H1 (cell line): ENCODE results near the gene PRKD1. TPM values are rescaled to one million over a fixed set of nuclear protein-coding genes. Genes with fewer than 3 reads are reported as not detected.

ENCODE experiments used
- CTCF ChIA-PET: fragments of 300-600 bp; sonication (Branson Sonifier 250); formaldehyde crosslinking; loops from one replicate; lab custom pipeline; 2021; ENCODE audit not compliant: partially characterized antibody; lab: Charles Lee
- POLR2A ChIA-PET: fragments of 300-600 bp; sonication (Branson Sonifier 250); formaldehyde crosslinking; loops from one replicate; lab custom pipeline; 2021; ENCODE audit warnings: inconsistent platforms; ENCODE audit not compliant: partially characterized antibody; lab: Charles Lee
- DNase-seq, 2 experiments: peaks; one replicate each; pipeline versions ENCODE4 v3.0.0 to v3.0.0-alpha.2; 2010 to 2022; ENCODE audit warnings: low spot score in 2 of 2, low read depth in 1 of 2, mixed read lengths in 1 of 2
- FAIRE-seq: peaks from 2 replicates; lab custom pipeline; 2011; peaks lifted over from hg19 to GRCh38; lab: Jason Lieb, UNC
- H2AFZ ChIP-seq: 2 replicates; pipeline ENCODE4 v1.8.1; 2012; ENCODE audit warnings: low read length, inconsistent platforms
- H2AK5ac ChIP-seq: 2 replicates; pipeline ENCODE4 v1.6.1; 2013; ENCODE audit warnings: low read depth, low read length
- H2BK120ac ChIP-seq: replicated peaks from 2 replicates; pipeline ENCODE3; 2013; ENCODE audit warnings: low read depth, low read length, inconsistent platforms
- H2BK12ac ChIP-seq: 2 replicates; pipeline ENCODE4 v1.6.1; 2013; ENCODE audit warnings: low read depth, low read length
- H2BK15ac ChIP-seq: 2 replicates; pipeline ENCODE4 v1.6.1; 2013; ENCODE audit warnings: low read length
- H2BK20ac ChIP-seq: 2 replicates; pipeline ENCODE4 v1.6.1; 2013; ENCODE audit warnings: low read length
- H2BK5ac ChIP-seq: 2 replicates; pipeline ENCODE4 v1.6.1; 2013; ENCODE audit warnings: low read depth, low read length
- H3K14ac ChIP-seq: 2 replicates; pipeline ENCODE4 v1.6.1; 2013; ENCODE audit warnings: inconsistent platforms; ENCODE audit not compliant: insufficient read length
- H3K18ac ChIP-seq: 2 replicates; pipeline ENCODE4 v1.6.1; 2013; ENCODE audit warnings: low read length; ENCODE audit errors: extremely low read depth
- H3K23ac ChIP-seq: 2 replicates; pipeline ENCODE4 v1.6.1; 2013; ENCODE audit warnings: inconsistent platforms; ENCODE audit not compliant: insufficient read length
- H3K23me2 ChIP-seq: 2 replicates; pipeline ENCODE4 v1.6.1; 2013; ENCODE audit warnings: low read depth, low read length
- H3K27ac ChIP-seq: 2 replicates; pipeline ENCODE4 v1.6.1; 2011; ENCODE audit warnings: low read depth, low read length, inconsistent platforms
- H3K27me3 ChIP-seq, 4 experiments: replicated peaks in 1 of 4; 1 replicate in 1 of 4; 2 replicates in 3 of 4; pipeline versions ENCODE4 v1.6.1 to v1.8.1; 2011 to 2013; ENCODE audit warnings: low read length in 3 of 4, mild to moderate bottlenecking in 3 of 4, inconsistent platforms in 2 of 4, mixed read lengths in 2 of 4, moderate library complexity in 1 of 4; ENCODE audit not compliant: control insufficient read depth in 3 of 4, insufficient read depth in 3 of 4; ENCODE audit errors: extremely low read depth in 1 of 4
- H3K36me3 ChIP-seq, 4 experiments: 2 replicates each; pipeline versions ENCODE4 v1.6.1 to v1.8.1; 2011 to 2013; ENCODE audit warnings: mild to moderate bottlenecking in 4 of 4, low read length in 3 of 4, moderate library complexity in 2 of 4, control low read depth in 1 of 4, inconsistent platforms in 1 of 4; ENCODE audit not compliant: insufficient read depth in 4 of 4, control insufficient read depth in 2 of 4
- H3K4ac ChIP-seq: replicated peaks from 2 replicates; pipeline ENCODE3; 2013; ENCODE audit warnings: low read length, low read depth, mixed read lengths, inconsistent platforms; ENCODE audit not compliant: insufficient read length
- H3K4me1 ChIP-seq, 4 experiments: replicated peaks in 1 of 4; 1 replicate in 1 of 4; 2 replicates in 3 of 4; pipeline versions ENCODE4 v1.6.1 to v1.8.1; 2011 to 2013; ENCODE audit warnings: low read length in 3 of 4, inconsistent platforms in 2 of 4, mixed read lengths in 1 of 4; ENCODE audit not compliant: insufficient read depth in 4 of 4, control insufficient read depth in 3 of 4
- H3K4me2 ChIP-seq, 2 experiments: 2 replicates each; pipeline versions ENCODE4 v1.6.1 to v1.8.1; 2011 to 2013; ENCODE audit warnings: low read depth in 2 of 2, low read length in 2 of 2, control low read depth in 1 of 2, inconsistent platforms in 1 of 2, mild to moderate bottlenecking in 1 of 2; ENCODE audit not compliant: insufficient read depth in 1 of 2
- H3K4me3 ChIP-seq, 4 experiments: fragments of 200-600, 300-600 bp in 1 of 4; sonication (generic), shearing (Covaris generic), sonication (Bioruptor Twin) in 1 of 4; 2 replicates each; pipeline versions ENCODE4 v1.5.1 to v1.8.1; 2011 to 2016; ENCODE audit warnings: low read length in 4 of 4, low read depth in 3 of 4, control low read depth in 2 of 4, inconsistent platforms in 2 of 4, mild to moderate bottlenecking in 2 of 4, mixed read lengths in 1 of 4, moderate library complexity in 1 of 4; ENCODE audit not compliant: insufficient read depth in 2 of 4; ENCODE audit errors: extremely low read depth in 1 of 4
- H3K56ac ChIP-seq: replicated peaks from 2 replicates; pipeline ENCODE3; 2013; ENCODE audit warnings: low read depth, mild to moderate bottlenecking, mixed read lengths, low read length, inconsistent platforms; ENCODE audit not compliant: insufficient read length
- H3K79me1 ChIP-seq: 2 replicates; pipeline ENCODE4 v1.6.1; 2013; ENCODE audit warnings: low read depth, low read length, control low read depth
- H3K79me2 ChIP-seq, 2 experiments: 2 replicates each; pipeline versions ENCODE4 v1.6.1 to v1.8.1; 2012 to 2013; ENCODE audit warnings: low read length in 2 of 2, mild to moderate bottlenecking in 2 of 2, inconsistent platforms in 1 of 2; ENCODE audit not compliant: insufficient read depth in 2 of 2, control insufficient read depth in 1 of 2
- H3K9ac ChIP-seq, 4 experiments: replicated peaks in 1 of 4; 1 replicate in 1 of 4; 2 replicates in 3 of 4; pipeline versions ENCODE4 v1.6.1 to v1.8.1; 2011 to 2013; ENCODE audit warnings: low read depth in 3 of 4, low read length in 3 of 4, control low read depth in 2 of 4, mild to moderate bottlenecking in 2 of 4, moderate library complexity in 2 of 4, inconsistent platforms in 1 of 4; ENCODE audit errors: extremely low read depth in 1 of 4
- H3K9me3 ChIP-seq, 2 experiments: 2 replicates each; pipeline versions ENCODE4 v1.6.1 to v1.8.1; 2012 to 2013; ENCODE audit warnings: mild to moderate bottlenecking in 2 of 2, moderate library complexity in 2 of 2, control low read depth in 1 of 2, inconsistent platforms in 1 of 2, low read depth in 1 of 2, low read length in 1 of 2, mixed read lengths in 1 of 2; ENCODE audit not compliant: insufficient read depth in 2 of 2
- H4K20me1 ChIP-seq, 2 experiments: replicated peaks in 1 of 2; 2 replicates each; pipeline versions ENCODE3 to v1.8.1; 2011 to 2013; ENCODE audit warnings: inconsistent platforms in 2 of 2, low read length in 2 of 2, mild to moderate bottlenecking in 1 of 2; ENCODE audit not compliant: insufficient read depth in 2 of 2, control insufficient read depth in 1 of 2
- H4K5ac ChIP-seq: 2 replicates; pipeline ENCODE4 v1.6.1; 2013; ENCODE audit warnings: low read length, low read depth, mixed read lengths, inconsistent platforms; ENCODE audit not compliant: insufficient read length
- H4K8ac ChIP-seq: 2 replicates; pipeline ENCODE4 v1.8.0; 2013; ENCODE audit warnings: mild to moderate bottlenecking, moderate library complexity, low read length, inconsistent platforms; ENCODE audit not compliant: insufficient read depth; ENCODE audit errors: extremely low read depth
- H4K91ac ChIP-seq: replicated peaks from 2 replicates; pipeline ENCODE3; 2013; ENCODE audit warnings: low read length, mixed read lengths, inconsistent platforms; ENCODE audit not compliant: insufficient read length
- BACH1 ChIP-seq: IDR thresholded peaks from 2 replicates; pipeline ENCODE4 v1.6.1; 2012; ENCODE audit warnings: low read length, improper control_type of control experiment
- BRCA1 ChIP-seq: IDR thresholded peaks from 2 replicates; pipeline ENCODE4 v1.6.1; 2012; ENCODE audit warnings: low read depth, low read length, improper control_type of control experiment
- CBX5 ChIP-seq: fragments of 300-800, 300-1000 bp; sonication (generic); IDR thresholded peaks from 2 replicates; pipeline ENCODE4 v1.7.1; 2016; ENCODE audit warnings: antibody characterized with exemption, low read length, low read depth
- CEBPB ChIP-seq: IDR thresholded peaks from 2 replicates; pipeline ENCODE4 v1.6.1; 2012; ENCODE audit warnings: low read depth, low read length
- CHD1 ChIP-seq: IDR thresholded peaks from 2 replicates; pipeline ENCODE4 v1.6.1; 2012; ENCODE audit warnings: low read depth, low read length, improper control_type of control experiment
- EZH2 ChIP-seq: fragments of 200-600 bp; sonication (generic); IDR thresholded peaks from 2 replicates; pipeline ENCODE4 v1.7.1; 2012; ENCODE audit warnings: low read depth, mild to moderate bottlenecking, moderate library complexity, low read length, inconsistent platforms; ENCODE audit not compliant: severe bottlenecking
- GABPA ChIP-seq: IDR thresholded peaks from 2 replicates; pipeline ENCODE4 v1.6.1; 2011; ENCODE audit warnings: mild to moderate bottlenecking, low read length, moderate library complexity, borderline replicate concordance; ENCODE audit not compliant: insufficient read depth
- GTF2F1 ChIP-seq: IDR thresholded peaks from 2 replicates; pipeline ENCODE4 v1.6.1; 2012; ENCODE audit warnings: low read depth, low read length, improper control_type of control experiment, borderline replicate concordance
- HDAC2 ChIP-seq, 2 experiments: fragments of 300-600 bp in 1 of 2; sonication (generic) in 1 of 2; IDR thresholded peaks; 2 replicates each; pipeline ENCODE4 v1.6.1; 2011 to 2012; ENCODE audit warnings: low read depth in 2 of 2, low read length in 2 of 2, mild to moderate bottlenecking in 2 of 2, moderate library complexity in 2 of 2, borderline replicate concordance in 1 of 2, inconsistent platforms in 1 of 2
- JUND ChIP-seq: IDR thresholded peaks from 2 replicates; pipeline ENCODE4 v1.6.1; 2011; ENCODE audit warnings: mild to moderate bottlenecking, improper control_type of control experiment, low read length
- KDM5A ChIP-seq: fragments of 200-600 bp; IDR thresholded peaks from 2 replicates; pipeline ENCODE4 v1.7.1; 2012; ENCODE audit warnings: mild to moderate bottlenecking, low read length, inconsistent platforms, mixed read lengths
- SIX5 ChIP-seq: IDR thresholded peaks from 2 replicates; pipeline ENCODE4 v1.6.1; 2011; ENCODE audit warnings: mild to moderate bottlenecking, low read depth, low read length
- SP1 ChIP-seq: IDR thresholded peaks from 2 replicates; pipeline ENCODE4 v1.6.1; 2011; ENCODE audit warnings: low read depth, low read length
- TCF12 ChIP-seq: IDR thresholded peaks from 2 replicates; pipeline ENCODE4 v1.6.1; 2011; ENCODE audit warnings: low read depth, mild to moderate bottlenecking, low read length
- YY1 ChIP-seq: IDR thresholded peaks from 2 replicates; pipeline ENCODE4 v1.6.1; 2011; ENCODE audit warnings: low read depth, mild to moderate bottlenecking, low read length
- WGBS, 2 experiments: shearing (Covaris generic) in 1 of 2; methylation state at CpG; one replicate each; pipeline versions ENCODE4 v1.1.6 to v1.1.7; 2013 to 2015; ENCODE audit warnings: low lambda C conversion rate in 2 of 2, mixed read lengths in 2 of 2, inconsistent platforms in 1 of 2, low coverage in 1 of 2, missing lambda C conversion rate in 1 of 2; ENCODE audit not compliant: insufficient replicate concordance in 2 of 2, insufficient coverage in 1 of 2, insufficient read length in 1 of 2; ENCODE audit errors: extremely low coverage in 1 of 2, missing lambda C conversion rate in 1 of 2; 5-methylcytosine and 5-hydroxymethylcytosine counted together
- polyA plus RNA-seq, 7 experiments: library from polyadenylated mRNA; depleted of rRNA in 3 of 7; stranded (reverse) in 5 of 7; unstranded in 2 of 7; fragments of >200 nt in 5 of 7; fragments of 200-250 nt in 2 of 7; gene quantifications; 1 replicate in 5 of 7; 2 replicates in 1 of 7; 4 replicates in 1 of 7; pipeline versions ENCODE4 v1.2.1 to v1.2.3, GENCODE V29; 2011 to 2013; ENCODE audit warnings: missing spikeins in 2 of 7, mixed read lengths in 2 of 7
- total RNA-seq: library from RNA; stranded (reverse); fragmentation: NEBNext Ultra II Directional; extraction: Animal tissue kit (Norgen Biotek cat#: 25700); gene quantifications from 2 replicates; pipeline ENCODE4 v1.2.1, GENCODE V29; 2021

The PRKD1 gene
- total and polyA plus RNA-seq, 2 of the 8 experiments (the other 6 are each of a cell fraction or from before 2014, with no cell fraction given): 3.6 to 6.8 TPM

GRCh38 chr14:29566194-29566593 lies 361.5 kb downstream of the PRKD1 start:
- no peak for FAIRE-seq
- Histone ChIP-seq H2BK5ac (no peak overlapping the region), H3K56ac (no peak overlapping the region), H4K91ac (no peak overlapping the region), H3K4me2 (no peak overlapping the region), H3K36me3 (no peaks in the 10 kb centered on the region; a peak in 1 of 8 replicates), H3K23ac (no peak overlapping the region), H3K79me1 (no peaks in the 10 kb centered on the region), H2BK15ac (no peak overlapping the region), H2AFZ (no peak overlapping the region), H3K18ac (no peak overlapping the region), H2BK20ac (no peak overlapping the region), H2AK5ac (no peak overlapping the region), H3K4me1 (no peaks in the 10 kb centered on the region), H3K14ac (no peak overlapping the region), H3K9me3 (peaks cover 9 to 17% of the 10 kb centered on the region in 2 experiments; a peak in 1 of 4 replicates), H4K5ac (no peak overlapping the region), H4K8ac (no peak overlapping the region), H3K79me2 (no peaks in the 10 kb centered on the region)
- DNase-seq: no peak
- TF ChIP-seq TCF12 (no peak), BRCA1 (no peak), CBX5 (no peak), YY1 (no peak), BACH1 (no peak), SIX5 (no peak), HDAC2 (IDR thresholded peaks at IDR 0.05; ENCODE audit: borderline replicate concordance in 1 of 2, low read depth in 2 of 2, low read length in 2 of 2) (no peak), EZH2 (no peak), CHD1 (no peak), JUND (no peak), GTF2F1 (no peak), SP1 (no peak), CEBPB (no peak), KDM5A (no peak), GABPA (no peak)
- TF ChIP-seq, all 59 proteins: peak for 0
- ChIA-PET CTCF (no interaction called here), POLR2A (no interaction called here)
- no peaks in the 10 kb centered on the region for H3K23me2 ChIP-seq
- H3K4me3 ChIP-seq: no peak overlapping the region
- H2BK12ac ChIP-seq: no peak overlapping the region
- H3K9ac ChIP-seq: no peak overlapping the region
- no peak overlapping the region for H2BK120ac ChIP-seq
- no peak overlapping the region for H3K4ac ChIP-seq
- H4K20me1 ChIP-seq: no peaks in the 10 kb centered on the region
- WGBS, 2 experiments: 88% methylated on average over 1 of the region's 1 CpG; no CpG with 5 or more reads in 1 of the 2 experiments
- H3K27ac ChIP-seq: no peak overlapping the region
- no peaks in the 10 kb centered on the region for H3K27me3 ChIP-seq
